GM10847 (cell line): ENCODE data around the gene DLL3.

Source experiments
- POLR2A ChIP-seq: IDR thresholded peaks from 2 replicates; pipeline ENCODE4 v1.6.1; 2011; ENCODE audit not compliant: insufficient read length; ENCODE audit errors: extremely low read depth

Gene DLL3, protein sequence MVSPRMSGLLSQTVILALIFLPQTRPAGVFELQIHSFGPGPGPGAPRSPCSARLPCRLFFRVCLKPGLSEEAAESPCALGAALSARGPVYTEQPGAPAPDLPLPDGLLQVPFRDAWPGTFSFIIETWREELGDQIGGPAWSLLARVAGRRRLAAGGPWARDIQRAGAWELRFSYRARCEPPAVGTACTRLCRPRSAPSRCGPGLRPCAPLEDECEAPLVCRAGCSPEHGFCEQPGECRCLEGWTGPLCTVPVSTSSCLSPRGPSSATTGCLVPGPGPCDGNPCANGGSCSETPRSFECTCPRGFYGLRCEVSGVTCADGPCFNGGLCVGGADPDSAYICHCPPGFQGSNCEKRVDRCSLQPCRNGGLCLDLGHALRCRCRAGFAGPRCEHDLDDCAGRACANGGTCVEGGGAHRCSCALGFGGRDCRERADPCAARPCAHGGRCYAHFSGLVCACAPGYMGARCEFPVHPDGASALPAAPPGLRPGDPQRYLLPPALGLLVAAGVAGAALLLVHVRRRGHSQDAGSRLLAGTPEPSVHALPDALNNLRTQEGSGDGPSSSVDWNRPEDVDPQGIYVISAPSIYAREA

GRCh38 chr19:39498798-39499642 lies at the start of gene DLL3:
Gene DLL3, plus strand, starts transcription at chr19:39498947. Its CDS starts 28 bp downstream, at chr19:39498975.
- no peak for TF ChIP-seq POLR2A

DNA sequence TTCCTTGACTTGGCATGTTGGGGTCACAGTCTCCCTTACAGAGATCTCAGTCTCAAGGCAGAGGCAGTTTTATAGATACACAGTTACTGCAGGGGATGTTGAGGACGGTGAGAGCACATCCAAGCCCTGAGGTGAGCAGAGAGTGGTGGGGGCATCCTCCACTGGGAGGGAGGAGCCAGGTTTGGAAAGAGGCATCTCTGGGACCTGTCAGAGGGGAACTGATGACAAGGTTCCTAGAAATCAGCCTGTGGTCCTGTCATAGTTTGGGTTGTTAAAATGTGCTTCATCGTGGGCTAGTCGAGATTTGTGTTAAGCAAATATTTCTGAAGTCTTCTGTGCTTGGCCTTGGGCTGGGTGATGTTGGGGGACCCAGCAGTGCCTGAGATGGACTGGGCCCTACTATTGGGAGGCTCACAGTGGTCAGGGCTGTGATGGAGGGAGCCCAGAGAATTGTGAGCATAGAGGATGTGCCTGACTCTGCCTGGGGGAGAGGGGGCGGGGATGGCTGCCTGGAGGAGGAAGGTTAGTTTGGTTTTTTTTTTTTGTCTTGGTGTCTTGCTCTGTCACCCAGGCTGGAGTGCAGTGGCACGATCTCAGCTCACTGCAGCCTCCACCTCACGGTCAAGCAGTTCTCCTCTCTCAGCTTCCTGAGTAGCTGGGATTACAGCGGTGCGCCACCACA lies 49.5 kb upstream of the DLL3 start:
- no peak for TF ChIP-seq POLR2A

DNA sequence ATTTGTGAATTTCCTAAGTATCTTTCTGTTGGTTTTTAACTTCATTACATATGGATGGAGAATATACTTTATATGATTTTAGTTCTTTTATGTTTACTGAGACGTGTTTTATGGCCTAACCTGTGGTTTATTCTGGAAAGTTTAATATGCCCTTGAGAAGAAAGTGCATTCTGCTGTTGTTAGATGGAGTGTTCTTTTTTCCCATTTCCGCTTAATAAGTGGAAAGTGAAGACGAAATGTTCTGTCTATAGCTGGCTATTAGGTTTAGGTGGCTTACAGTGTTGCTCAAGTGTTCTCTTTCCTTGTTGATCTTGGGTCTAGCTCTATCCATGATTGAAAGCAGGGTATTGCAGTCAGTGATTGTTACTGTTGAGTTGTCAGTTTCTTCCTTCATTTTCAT lies 35.3 kb upstream of the DLL3 start:
- TF ChIP-seq POLR2A, result no peak

GRCh38 chr19:39465956-39466747 lies 32.6 kb upstream of the DLL3 start:
- no peak for TF ChIP-seq POLR2A

DNA sequence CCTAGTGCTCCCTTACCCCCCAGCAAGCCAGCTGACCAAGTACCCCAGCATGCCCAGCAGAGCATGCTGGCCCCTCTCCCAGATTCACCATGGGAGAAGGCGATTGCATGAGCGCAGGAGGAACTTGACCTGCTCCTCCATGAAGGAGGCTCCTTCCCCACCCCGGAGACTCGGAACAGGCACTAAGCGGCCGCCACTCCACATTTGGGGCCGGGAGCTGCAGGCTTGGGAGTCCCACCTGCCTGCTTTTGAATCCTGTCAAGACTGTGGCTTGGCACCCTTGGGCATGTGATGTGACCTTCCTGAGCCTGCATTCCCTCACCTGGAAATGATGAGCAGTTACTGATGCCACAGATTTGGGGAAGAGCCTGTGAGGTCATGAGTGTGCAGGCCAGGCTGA lies 30.8 kb upstream of the DLL3 start:
- no peak for TF ChIP-seq POLR2A

DNA sequence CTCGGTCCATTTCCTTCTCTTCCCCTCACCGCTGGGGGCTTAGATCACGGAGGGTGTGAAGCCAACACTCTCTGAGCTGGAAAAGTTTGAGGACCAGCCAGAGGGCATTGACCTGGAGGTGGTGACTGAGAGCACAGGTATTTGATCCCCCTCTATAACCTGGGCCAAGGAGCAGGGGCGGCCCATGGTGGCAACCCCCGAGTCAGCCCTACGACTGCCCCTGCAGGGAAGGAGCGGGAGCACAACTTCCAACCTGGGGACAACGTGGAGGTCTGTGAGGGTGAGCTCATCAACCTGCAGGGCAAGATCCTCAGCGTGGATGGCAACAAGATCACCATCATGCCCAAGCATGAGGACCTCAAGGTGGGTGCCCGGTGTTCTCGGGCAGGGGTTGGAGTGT lies 29.7 kb upstream of the DLL3 start:
- TF ChIP-seq POLR2A, result no peak

- TF ChIP-seq POLR2A, result no peak
These were observed 29.2 kb upstream of the DLL3 start for GRCh38 chr19:39469567-39469966.

GRCh38 chr19:39470724-39471339 lies 27.9 kb upstream of the DLL3 start:
- TF ChIP-seq POLR2A, result no peak

- TF ChIP-seq POLR2A, result no peak
These were observed 26.8 kb upstream of the DLL3 start for GRCh38 chr19:39471756-39472536.

DNA sequence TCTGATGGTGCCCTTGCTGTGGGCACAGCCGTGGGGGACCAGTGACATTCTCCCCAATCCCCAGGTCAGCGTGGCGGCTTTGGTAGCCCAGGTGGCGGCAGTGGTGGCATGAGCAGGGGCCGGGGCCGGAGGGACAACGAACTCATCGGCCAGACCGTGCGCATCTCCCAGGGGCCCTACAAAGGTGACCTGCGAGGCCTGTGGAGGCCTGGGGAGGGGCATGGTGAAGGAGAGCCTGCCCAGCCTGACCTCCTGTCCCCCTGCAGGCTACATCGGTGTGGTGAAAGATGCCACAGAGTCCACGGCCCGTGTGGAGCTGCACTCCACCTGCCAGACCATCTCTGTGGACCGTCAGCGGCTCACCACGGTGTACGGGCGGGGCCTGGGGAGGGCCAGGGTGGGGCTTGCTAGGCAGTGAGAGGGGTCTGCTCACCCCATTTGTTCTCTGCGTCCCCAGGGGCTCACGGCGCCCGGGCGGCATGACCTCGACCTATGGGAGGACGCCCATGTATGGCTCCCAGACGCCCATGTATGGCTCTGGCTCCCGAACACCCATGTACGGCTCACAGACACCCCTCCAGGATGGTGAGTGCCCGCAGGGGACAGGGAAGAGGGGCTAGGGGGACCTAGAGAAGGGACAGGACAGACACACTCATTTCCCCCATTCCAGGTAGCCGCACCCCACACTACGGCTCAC lies 25.9 kb upstream of the DLL3 start:
- no peak for TF ChIP-seq POLR2A

GRCh38 chr19:39473443-39473960 lies 25.2 kb upstream of the DLL3 start:
- no peak for TF ChIP-seq POLR2A

DNA sequence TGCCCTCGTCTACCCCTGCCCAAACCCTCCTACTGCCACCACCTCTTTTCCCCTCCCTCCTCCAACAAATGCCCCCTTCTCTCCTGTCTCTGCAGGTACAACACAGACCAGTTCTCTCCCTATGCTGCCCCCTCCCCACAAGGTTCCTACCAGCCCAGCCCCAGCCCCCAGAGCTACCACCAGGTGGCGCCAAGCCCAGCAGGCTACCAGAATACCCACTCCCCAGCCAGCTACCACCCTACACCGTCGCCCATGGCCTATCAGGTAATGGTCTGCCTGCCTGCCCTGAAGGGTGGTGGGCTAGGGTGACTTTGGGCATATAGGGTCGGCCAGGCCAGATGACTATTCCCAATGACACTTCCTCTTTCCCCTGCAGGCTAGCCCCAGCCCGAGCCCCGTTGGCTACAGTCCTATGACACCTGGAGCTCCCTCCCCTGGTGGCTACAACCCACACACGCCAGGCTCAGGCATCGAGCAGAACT lies 24.6 kb upstream of the DLL3 start:
- no peak for TF ChIP-seq POLR2A

DNA sequence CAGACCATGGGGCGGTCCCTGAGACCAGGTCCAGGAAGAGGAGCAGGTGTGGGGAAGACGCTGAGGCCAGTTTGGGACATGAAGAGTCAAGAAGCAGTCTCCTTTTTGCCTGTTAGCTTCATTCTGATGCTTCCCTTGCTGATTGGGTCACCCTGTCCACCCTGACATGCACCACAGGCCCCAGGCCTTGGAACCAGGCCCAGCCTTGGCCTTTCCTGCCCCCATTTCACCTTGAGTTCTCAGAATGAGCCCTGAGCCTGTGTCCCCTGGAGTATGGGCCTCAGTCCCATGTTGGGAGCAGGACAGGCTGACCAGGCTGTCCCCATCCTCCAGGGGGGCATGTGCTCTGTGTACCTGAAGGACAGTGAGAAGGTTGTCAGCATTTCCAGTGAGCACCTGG lies 23.0 kb upstream of the DLL3 start:
- TF ChIP-seq POLR2A, result no peak

- no peak for TF ChIP-seq POLR2A
These were observed 18.8 kb upstream of the DLL3 start for GRCh38 chr19:39479916-39480315.
